HG03432 (cell line): ENCODE results near the gene KRTAP10-6.
"Not testable (repeated sequence)": the region's sequence is repeated elsewhere in the genome, so short reads cannot be mapped to it uniquely, and the experiment has no call there.

Source experiments
- ATAC-seq: cut with Tn5 transposase; IDR thresholded peaks from one replicate; pipeline ENCODE4 v1.9.1; 2021; ENCODE audit warnings: mild to moderate bottlenecking, moderate library complexity; ENCODE audit not compliant: unreplicated experiment

Gene KRTAP10-6, protein sequence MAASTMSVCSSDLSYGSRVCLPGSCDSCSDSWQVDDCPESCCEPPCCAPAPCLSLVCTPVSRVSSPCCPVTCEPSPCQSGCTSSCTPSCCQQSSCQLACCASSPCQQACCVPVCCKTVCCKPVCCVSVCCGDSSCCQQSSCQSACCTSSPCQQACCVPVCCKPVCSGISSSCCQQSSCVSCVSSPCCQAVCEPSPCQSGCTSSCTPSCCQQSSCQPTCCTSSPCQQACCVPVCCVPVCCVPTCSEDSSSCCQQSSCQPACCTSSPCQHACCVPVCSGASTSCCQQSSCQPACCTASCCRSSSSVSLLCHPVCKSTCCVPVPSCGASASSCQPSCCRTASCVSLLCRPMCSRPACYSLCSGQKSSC

GRCh38 chr21:44592446-44593311 is at the start of gene KRTAP10-6:
Gene KRTAP10-6 (minus strand): TSS chr21:44592505. CDS start chr21:44592484, 21 bp downstream.
- ATAC-seq, result no peak

GRCh38 chr21:44640761-44641160 is 48.5 kb upstream of the KRTAP10-6 start:
- no peak for ATAC-seq

- no peak for ATAC-seq
Measured at GRCh38 chr21:44639331-44639655, 47.0 kb upstream of the KRTAP10-6 start.

DNA sequence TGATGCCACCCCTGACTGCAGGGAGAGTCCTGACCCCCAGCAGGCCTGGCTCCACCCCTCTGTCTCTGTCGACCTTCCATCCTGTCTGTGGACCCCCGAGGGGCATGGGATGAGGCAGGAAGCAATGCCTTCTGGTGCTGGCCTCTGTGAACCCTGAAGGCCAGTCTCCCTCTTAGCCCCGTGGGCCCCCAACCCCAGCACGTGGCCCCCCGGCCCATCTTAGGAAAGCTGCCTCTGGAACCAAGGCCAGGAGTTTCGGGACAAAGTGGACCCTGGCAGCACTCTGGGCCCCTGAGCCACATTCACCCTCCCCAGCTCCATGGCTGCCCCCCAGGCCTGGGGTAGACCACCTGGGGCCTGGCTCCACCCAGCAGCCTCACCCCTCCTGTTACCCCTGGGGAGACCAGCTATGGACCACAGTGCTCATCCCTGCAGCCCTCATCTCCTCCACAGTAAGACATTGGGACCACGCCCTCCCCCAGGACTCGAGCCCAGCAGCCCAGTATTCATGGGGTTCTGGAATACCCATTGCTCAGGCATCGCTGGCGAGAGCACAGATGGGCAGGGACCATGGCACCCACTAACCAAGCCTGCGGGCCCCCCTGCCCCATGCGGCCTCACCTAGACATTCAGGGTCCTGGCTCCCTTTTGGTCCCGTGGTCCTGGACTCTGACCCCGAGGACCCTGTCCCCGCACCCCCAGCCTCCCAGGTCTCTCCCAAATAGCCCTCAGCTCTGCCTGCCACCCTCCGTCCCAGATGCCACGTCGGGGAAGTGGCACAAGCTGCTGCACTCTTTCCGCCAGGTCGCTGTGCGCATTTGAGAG is 46.4 kb upstream of the KRTAP10-6 start:
- ATAC-seq, result not testable (repeated sequence)

- not testable (repeated sequence) for ATAC-seq
Measured at GRCh38 chr21:44637851-44638348, 45.6 kb upstream of the KRTAP10-6 start.

GRCh38 chr21:44637018-44637850 is 44.9 kb upstream of the KRTAP10-6 start, which contains the start of gene KRTAP10-10:
Gene KRTAP10-10 (plus strand): TSS chr21:44637356. CDS start chr21:44637418, 62 bp downstream.
- ATAC-seq, result no peak

DNA sequence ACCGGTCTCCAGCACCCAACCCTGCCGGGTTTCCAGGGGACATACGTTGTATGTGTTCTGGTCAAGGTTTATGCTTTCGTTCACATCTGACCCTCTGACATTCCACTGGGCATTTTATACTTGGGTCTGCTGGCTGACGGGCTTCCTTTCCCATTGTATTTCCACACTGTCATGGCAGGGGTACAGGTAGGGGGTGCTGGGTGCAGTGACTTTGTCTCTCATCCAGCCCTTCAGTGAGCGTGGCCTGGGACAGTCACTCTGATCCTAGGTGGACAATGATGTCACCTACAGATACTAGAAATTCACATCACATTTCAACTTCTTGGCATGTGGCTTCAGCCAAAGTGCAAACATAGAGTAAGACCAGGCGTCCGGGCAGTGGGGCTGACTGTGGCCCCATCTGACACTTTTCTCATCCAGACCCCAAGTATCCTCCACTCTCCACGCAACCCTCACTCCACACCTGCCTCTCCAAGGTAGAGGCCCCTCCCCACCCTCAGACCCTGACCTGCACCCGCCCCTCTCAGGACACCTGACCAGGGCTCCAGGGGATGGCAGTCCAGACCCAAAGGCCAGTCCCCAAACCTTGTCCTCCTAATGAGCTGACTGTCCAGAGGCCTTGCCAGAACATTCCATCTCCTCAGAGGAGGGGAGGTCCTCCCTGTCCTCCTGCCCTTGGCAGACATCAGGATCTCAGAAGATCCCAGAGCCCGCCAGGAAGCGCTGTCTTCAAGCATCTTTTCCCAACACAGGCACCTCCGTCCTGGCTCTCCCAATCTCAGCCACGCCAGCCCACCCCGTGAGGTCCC is 44.1 kb upstream of the KRTAP10-6 start:
- ATAC-seq, result no peak

DNA sequence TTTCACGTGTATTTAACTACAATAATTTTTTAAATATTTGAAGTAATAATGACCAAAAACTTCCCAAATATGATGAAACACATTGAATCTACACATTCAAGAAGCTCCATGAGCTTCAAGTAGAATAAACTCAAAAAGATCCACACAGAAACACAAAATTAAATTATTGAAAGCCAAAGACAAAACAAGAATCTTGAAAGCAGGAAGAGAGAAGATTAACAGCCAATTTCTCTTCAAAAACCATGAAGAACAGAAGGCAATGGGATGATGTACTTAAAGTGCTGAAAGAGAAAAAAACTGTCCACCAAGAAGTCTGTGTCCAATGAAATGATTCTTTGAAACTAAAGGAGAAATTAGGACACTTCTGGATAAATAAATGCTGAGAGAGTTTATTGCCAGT is 39.8 kb upstream of the KRTAP10-6 start:
- ATAC-seq, result no peak

GRCh38 chr21:44630440-44630839 is 38.1 kb upstream of the KRTAP10-6 start:
- ATAC-seq, result no peak

- ATAC-seq, result no peak
Measured at GRCh38 chr21:44628707-44629391, 36.5 kb upstream of the KRTAP10-6 start.

DNA sequence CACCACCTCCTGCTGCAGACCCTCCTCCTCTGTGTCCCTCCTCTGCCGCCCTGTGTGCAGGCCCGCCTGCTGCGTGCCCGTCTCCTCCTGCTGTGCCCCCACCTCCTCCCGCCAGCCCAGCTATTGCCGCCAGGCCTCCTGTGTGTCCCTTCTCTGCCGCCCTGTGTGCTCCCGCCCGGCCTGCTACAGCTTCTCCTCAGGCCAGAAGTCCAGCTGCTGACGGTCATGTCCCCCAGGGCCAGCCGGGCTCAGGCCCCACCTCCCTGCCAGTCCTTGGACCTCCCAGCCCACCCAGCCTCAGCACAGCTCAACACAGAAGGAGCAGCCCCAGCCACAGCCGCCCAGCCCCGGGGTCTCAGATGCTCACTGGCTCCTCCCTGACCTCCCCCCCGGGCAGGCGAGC is 35.5 kb upstream of the KRTAP10-6 start:
- ATAC-seq, result not testable (repeated sequence)

DNA sequence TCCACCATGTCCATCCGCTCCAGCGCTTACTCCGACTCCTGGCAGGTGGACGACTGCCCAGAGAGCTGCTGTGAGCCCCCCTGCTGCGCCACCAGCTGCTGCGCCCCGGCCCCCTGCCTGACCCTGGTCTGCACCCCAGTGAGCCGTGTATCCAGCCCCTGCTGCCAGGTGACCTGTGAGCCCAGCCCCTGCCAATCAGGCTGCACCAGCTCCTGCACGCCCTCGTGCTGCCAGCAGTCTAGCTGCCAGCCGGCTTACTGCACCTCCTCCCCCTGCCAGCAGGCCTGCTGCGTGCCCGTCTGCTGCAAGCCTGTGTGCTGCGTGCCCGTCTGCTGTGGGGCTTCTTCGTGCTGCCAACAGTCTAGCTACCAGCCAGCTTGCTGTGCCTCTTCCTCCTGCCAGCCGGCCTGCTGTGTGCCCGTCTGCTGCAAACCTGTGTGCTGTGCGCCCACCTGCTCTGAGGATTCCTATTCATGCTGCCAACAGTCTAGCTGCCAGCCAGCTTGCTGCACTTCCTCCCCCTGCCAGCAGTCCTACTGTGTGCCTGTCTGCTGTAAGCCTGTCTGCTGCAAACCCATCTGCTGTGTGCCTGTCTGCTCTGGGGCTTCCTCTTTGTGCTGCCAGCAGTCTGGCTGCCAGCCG is 35.0 kb upstream of the KRTAP10-6 start:
- not testable (repeated sequence) for ATAC-seq

- no peak for ATAC-seq
Measured at GRCh38 chr21:44626673-44627143, 34.4 kb upstream of the KRTAP10-6 start, which contains the start of gene KRTAP10-9. Gene KRTAP10-9 (plus strand): TSS chr21:44627093. CDS start chr21:44627172, 79 bp downstream.

DNA sequence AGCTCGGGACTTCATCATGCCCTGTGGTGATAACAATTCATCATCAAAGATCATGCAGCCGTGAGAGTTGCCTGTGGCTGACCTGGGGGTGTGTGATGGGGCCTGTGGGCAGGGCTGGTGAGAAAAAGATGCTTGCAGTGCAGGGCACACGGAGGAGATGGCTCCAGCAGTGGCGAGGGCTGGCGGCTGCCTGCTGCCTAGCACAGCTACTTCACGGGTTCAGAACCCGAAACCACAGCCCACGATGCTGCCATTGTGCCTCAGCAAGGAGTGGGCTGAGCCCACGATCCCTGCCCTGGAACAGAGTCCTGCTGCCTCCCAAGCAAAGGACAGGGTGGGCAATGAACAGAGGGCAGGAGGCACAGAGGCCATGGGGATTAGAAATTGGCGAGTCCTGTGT is 34.0 kb upstream of the KRTAP10-6 start:
- ATAC-seq, result no peak

GRCh38 chr21:44625756-44626155 is 33.5 kb upstream of the KRTAP10-6 start:
- ATAC-seq, result no peak

DNA sequence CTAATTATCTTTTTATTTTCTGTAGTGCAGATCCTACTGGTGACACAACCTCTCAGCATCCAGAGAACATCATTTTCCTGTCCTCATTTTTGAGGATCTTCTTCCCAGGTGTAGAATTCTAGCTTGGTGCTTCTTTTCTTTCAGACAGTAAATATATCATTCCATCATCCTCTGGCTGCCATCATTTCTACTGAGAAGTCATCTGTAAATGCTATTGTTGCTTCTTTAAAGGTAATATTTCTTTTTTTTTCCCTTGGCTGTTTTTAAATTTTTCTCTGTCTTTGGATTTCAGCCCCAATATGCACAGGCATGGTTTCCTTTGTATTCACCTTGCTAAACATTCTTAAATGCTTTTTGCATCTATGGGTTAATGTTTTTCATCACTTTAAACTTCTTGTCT is 31.3 kb upstream of the KRTAP10-6 start:
- ATAC-seq, result no peak

- ATAC-seq, result no peak
Measured at GRCh38 chr21:44619886-44620285, 27.6 kb upstream of the KRTAP10-6 start.

DNA sequence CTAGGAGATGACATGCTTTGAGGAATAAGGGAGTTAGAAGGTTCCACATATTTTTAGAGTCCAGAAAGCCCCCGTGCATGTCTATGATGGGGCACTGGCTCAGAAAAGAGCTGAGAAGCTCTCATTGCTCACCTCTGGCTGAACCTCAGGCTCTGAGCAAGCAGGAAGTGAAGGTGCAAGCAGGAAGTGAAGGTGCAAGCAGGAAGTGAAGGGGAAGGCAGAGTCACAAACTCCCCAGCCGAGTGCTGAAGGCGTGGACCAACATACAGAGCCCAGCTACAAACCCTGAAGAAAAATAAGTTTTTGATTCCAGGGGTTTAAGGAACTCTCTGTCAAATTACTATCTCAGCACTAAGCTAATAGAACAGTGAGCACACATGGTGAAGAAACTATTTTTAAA is 26.6 kb upstream of the KRTAP10-6 start:
- no peak for ATAC-seq
